Measurements from ENCODE around the gene LRCH1.

GRCh38 chr13:46509981-46510380 lies 43.0 kb upstream of the LRCH1 start:
- TF ChIP-seq CTCF (IDR thresholded peaks at IDR 0.05) = no peak
- no peak for TF ChIP-seq POLR2A (IDR thresholded peaks at IDR 0.05)
